ENCODE data around the gene RBM20.

The RBM20 gene

DNA sequence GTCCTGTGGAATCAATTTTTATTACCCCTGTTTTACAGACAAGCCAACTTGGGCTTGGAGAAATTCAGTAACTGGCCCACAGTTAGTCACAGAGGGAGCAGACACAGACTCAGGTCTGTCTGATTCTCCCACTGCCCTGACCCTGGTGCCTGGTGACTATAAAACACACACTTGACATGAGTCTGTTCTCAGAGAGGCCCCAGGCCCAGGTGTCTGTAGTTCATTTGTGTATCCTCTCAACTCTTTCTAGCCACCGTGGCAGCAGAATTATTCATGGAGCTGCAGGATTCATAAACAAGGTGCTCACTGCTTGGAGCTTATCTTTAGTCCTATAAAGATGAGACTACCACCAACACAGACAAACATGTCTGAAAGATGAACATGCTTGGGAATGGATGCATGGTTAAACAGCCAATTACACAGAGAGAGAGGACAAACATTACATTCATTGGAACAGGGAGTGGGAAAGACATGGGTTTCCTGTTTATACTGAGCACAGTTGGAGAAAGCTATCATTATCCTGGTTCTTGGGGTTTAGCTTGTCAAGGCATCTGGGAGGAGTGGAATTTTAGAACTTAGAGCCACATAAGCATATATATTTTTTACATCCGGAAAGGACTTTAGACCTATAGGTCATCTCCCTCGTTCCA lies 148.5 kb downstream of the RBM20 start:
- no peak for DNase-seq

- DNase-seq: peak; percentile 22
Measured at GRCh38 chr10:110793128-110793812, 149.1 kb downstream of the RBM20 start.

DNA sequence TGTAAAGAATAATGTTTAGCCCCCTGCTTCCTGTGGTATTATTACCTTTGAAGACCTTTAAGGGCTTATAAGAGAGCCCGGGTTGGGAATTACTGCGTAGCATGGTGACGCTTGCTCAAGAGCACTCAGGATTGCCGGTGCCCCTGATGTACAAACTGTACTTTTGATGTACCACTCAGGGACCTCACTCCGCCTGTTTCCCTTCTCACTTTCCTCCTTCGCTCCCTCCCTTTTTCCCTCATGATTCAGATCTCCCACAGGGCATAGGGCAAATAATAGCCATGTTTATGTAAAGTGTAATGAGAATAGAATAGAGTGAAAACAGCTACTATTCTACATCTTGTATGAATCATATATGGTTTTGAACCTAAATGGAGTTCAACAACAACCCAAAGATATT lies 149.8 kb downstream of the RBM20 start:
- DNase-seq: no peak

DNA sequence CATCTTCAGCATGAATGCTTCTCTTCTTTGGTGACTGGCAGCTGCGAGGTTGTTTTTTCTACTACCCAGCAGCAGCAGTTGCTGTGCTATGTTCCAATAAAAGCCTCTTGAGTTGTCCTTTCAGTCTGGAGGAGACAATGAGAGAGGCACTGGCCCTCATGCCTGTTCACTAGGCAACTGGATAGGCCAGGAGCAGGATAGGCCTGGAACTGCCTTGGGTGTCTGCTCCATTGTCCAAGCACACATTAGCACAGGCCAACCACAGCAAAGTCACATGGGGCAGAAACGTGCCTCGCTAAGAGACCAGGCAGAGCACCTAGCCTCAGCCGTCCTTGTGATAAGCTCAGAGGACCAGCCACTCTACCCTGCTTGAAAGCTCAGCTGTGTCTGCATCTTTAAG lies 150.7 kb downstream of the RBM20 start:
- DNase-seq: peak; percentile 90

DNA sequence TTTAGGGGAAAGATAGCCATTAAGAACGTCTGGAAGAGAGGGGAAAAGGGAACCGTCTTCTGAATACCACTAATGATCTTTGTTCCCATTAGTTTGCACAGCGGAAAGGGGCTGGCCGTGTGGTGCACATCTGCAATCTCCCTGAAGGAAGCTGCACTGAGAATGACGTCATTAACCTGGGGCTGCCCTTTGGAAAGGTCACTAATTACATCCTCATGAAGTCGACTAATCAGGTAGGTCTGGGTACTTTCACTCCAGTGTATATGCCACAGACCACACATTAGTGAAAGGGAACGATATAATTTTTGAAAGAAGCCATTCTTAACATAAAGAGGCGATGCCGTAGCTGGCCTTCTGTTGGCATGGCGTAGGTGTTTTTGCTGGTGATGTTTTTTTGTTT lies 153.3 kb downstream of the RBM20 start:
- DNase-seq: no peak

- DNase-seq: no peak
Measured at GRCh38 chr10:110798340-110798739, 154.2 kb downstream of the RBM20 start.

DNA sequence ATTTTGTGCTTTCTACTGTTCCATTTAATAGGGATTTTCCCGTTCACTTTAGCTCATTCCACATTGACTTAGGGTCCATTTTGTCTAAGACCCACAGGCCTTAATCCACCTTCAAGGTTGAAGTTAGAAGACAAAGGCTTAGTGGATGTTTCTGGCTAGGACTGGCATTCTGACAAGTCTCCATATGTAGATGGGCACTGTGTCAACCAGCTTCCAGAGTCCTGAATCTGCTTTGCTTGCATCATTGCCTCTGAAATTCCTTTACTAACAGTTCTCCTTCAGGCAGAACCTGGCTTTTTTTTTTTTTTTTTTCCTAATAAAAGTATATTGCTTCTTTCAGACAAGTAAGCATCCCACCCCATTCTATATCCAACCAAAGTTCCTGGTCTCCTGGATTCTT lies 158.0 kb downstream of the RBM20 start:
- DNase-seq: no peak

DNA sequence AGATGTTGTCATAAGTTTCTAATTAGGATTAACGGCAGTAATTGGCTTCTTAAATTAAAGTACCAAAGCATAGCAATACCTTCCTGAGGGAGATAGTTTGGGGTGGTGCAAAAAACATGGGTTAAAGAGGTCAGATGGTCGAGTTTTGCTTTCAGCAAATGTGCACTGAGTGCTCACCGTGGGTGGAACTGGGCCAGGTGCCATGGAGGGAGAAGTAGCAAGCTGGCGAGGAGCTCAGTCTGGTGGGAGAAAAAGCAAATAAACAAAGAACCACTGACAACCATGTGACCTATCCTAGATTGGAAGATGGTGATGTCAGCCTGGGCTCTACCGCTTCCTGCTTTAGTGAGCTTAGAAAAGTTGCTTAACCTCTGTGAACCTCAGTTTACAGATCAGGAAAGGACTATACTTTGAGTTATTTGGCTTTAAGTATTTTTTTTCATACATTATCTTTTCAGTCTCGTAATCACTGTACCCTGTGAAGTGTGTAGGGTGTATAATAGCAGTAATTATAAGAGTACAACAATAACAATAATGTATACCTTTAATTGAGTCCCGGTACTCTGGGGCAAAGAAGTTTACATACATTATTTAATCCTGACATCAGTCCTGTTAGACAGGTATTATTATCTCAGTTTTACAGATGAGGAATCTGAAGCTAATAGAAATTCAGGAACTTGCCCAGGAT lies 158.6 kb downstream of the RBM20 start:
- DNase-seq: peak; percentile 73

DNA sequence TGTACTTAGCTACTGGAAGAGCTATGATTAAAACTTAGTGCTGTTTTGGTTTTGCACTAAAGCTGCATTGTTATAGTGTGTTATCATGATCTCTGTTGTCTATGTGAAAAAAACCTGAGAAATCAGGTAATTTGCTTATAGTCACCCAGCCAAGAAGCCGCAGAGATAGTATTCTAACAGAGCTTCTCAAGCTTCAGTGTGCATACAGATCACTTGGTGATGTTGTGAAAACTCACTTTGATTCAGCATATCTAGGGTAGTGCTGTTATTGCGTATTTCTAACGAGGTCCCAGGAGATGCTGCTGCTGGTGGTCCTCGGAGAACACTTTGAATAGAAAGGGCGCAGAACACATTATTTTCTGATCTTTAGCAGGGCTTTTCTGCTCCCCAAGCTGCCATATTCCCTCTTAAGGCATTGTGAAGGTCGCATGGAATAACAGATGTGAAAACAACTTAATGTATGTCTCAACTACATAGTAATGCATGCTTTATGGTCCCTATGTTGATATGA lies 159.2 kb downstream of the RBM20 start:
- no peak for DNase-seq

- no peak for DNase-seq
Measured at GRCh38 chr10:110803830-110804338, 159.7 kb downstream of the RBM20 start.

DNA sequence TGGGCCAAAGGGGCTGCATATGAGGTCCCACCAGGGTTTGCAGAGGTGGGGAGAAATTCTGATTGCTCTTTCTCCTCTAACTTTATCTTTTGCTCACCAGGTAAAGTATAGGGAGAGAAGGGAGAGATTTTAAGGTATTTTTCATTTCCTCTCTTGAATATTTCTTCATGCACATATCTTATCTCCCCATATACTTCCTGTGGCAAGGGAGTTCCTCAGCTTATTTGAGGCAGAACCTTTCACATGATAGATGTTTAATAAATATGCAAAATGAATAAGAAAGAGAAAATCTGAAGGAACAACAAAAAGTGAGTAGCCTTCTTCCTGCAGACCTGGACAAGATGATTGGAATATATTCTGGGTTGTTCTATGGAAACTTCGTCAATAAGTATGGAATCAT lies 160.2 kb downstream of the RBM20 start:
- DNase-seq: no peak

DNA sequence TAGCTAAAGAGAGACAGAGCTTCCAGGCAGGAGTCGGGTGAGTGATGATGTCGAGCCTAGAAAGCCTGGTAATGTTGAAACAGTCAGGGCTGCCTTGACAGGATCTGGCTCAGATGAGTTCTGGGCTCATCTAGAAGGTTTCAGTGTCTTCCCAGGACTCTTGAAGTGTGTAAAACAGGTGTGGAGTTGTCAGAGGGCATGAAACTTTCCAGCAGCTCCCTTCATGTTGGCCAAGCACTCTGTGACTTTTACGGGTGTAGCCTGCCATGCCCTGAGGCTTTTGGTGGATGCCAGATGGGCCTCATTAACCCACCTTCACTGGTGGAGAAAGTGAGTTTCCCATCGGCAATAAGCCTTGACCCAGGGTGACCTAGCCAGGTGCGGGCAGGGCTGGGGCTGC lies 161.2 kb downstream of the RBM20 start:
- DNase-seq: no peak

DNA sequence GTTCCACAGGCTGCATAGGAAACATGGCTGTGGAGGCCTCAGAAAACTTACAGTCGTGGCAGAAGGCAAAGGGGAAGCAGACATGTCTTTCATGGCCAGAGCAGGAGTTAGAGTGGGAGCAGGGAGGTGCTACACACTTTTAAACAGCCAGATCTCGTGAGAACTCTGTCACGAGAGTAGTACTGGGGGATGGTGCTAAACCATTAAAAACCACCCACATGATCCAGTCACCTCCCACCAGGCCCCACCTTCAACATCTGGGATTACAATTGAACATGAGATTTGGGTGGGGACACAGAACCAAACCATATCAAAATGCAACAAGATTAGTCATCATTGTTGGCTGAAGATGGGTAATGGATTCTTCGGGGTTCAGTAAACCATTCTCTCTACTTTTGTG lies 162.2 kb downstream of the RBM20 start:
- no peak for DNase-seq

GRCh38 chr10:110808123-110808522 lies 164.0 kb downstream of the RBM20 start:
- DNase-seq: no peak

DNA sequence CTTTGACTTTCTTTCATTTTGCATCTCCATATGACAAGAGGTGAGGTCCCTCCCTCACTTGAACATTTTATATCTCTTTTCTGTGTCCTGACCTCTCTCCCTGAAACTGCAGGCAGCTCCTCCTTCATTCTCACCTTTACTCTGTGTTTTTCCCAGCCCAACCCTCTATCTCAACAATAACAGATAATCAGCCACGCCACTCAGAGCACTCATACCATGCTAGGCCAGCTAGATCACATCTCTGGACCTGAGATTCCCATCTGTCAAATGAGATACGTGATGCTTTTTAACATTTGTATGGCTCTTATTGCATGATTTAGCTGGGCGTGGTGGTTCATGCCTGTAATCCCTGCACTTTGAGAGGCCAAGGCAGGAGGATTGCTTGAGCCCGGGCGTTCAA lies 164.5 kb downstream of the RBM20 start:
- no peak for DNase-seq

GRCh38 chr10:110810625-110811024 lies 166.5 kb downstream of the RBM20 start:
- DNase-seq: no peak

GRCh38 chr10:110811791-110812581 lies 167.8 kb downstream of the RBM20 start:
- no peak for DNase-seq

DNA sequence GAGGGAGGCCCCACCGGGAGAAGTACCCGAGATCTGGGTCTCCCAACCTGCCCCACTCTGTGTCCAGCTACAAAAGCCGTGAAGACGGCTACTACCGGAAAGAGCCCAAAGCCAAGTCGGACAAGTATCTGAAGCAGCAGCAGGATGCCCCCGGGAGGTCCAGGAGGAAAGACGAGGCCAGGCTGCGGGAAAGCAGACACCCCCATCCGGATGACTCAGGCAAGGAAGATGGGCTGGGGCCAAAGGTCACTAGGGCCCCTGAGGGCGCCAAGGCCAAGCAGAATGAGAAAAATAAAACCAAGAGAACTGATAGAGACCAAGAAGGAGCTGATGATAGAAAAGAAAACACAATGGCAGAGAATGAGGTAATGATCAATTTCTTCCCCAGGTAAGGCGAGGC lies 168.4 kb downstream of the RBM20 start:
- no peak for DNase-seq

DNA sequence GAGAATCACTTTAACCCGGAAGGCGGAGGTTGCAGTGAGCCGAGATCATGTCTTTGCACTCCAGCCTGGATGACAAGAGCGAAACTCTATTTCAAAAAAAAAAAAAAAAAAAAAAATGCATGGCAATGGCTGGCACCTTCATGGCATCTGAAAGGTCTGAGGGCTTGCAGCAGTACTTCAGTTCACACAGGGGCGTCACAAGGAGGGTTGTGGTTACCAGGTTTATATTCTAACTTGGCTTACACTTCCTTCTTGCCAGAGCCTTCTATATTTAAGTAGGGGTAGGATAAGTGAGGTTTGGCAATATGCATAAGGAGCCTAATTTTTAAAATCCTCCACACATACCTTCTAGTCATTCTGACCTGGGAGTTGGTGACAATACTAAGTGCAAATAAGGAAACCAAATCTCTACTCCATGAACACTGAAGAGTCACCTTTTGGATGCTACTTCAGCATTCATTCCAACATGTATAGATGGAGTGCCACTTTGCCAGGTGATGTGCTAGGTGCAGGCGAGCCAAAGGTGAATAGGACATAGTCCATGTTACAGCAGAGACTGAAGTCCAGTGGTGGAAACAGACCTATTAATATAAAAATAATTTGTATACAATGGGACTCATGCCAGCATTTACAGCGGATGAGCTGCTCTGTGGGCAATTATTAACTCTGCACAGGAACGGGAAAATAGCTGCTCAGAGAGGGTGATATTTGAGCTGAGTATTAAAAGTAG lies 169.8 kb downstream of the RBM20 start:
- no peak for DNase-seq

GRCh38 chr10:110815354-110816004 lies 171.3 kb downstream of the RBM20 start:
- DNase-seq: no peak

GRCh38 chr10:110817614-110818013 lies 173.5 kb downstream of the RBM20 start:
- DNase-seq: no peak
